Breast epithelium (tissue), 4 donors: Measurements from ENCODE around the gene LRP1. TPM values are rescaled to one million over a fixed set of nuclear protein-coding genes. Genes with fewer than 3 reads are reported as not detected.

Source experiments
- DNase-seq, 2 donors: peaks; one replicate each; pipeline ENCODE4 v3.0.0-alpha.2; 2019; ENCODE audit warnings: low spot score in 2 of 2
- H3K27ac ChIP-seq, 2 donors: fragments of 200-600 bp; sonication (generic) in 1 of 2; one replicate each; pipeline ENCODE4 v1.5.1; 2016 to 2019; ENCODE audit warnings: mild to moderate bottlenecking in 1 of 2
- H3K27me3 ChIP-seq, 2 donors: fragments of 200-600 bp; sonication (generic) in 1 of 2; one replicate each; pipeline versions ENCODE4 v1.5.1 to v1.6.0; 2017 to 2019; ENCODE audit warnings: control low read depth in 1 of 2, mild to moderate bottlenecking in 1 of 2
- H3K36me3 ChIP-seq: fragments of 200-600 bp; one replicate; pipeline ENCODE4 v1.5.1; 2019
- H3K4me1 ChIP-seq, 2 donors: fragments of 200-600 bp; sonication (generic); one replicate each; pipeline ENCODE4 v1.5.1; 2016 to 2019; ENCODE audit warnings: control low read depth in 1 of 2
- H3K4me3 ChIP-seq, 3 donors: fragments of 200-600 bp; sonication (generic); 1 replicate in 2 of 3; 2 replicates in 1 of 3; pipeline ENCODE4 v1.5.1; 2016 to 2019; ENCODE audit warnings: mild to moderate bottlenecking in 3 of 3, moderate library complexity in 2 of 3
- H3K9me3 ChIP-seq, 2 donors: fragments of 200-600 bp; sonication (generic) in 1 of 2; one replicate each; pipeline ENCODE4 v1.5.1; 2016 to 2019; ENCODE audit warnings: control low read depth in 1 of 2
- POLR2A ChIP-seq: fragments of 450-650 bp; IDR thresholded peaks from one replicate; pipeline ENCODE4 v1.6.1; 2016; ENCODE audit warnings: antibody characterized with exemption, mild to moderate bottlenecking, moderate library complexity
- POLR2AphosphoS5 ChIP-seq, 3 donors: sonication (generic); formaldehyde crosslinking; IDR thresholded peaks; one replicate each; pipeline ENCODE4 v1.6.1; 2017; ENCODE audit warnings: antibody characterized with exemption in 3 of 3
- intact Hi-C: fragments of 100-400 bp; cut with DNase I; formaldehyde crosslinking; loops from one replicate; pipeline ENCODE4 v1.15.1; 2023; ENCODE audit warnings: low total_unique reads
- total RNA-seq, 3 donors: library from RNA; depleted of rRNA; stranded (reverse); fragments of >200 nt; gene quantifications; one replicate each; pipeline ENCODE4 v1.1.0, GENCODE V29; 2016
- TF ChIP-seq, protein P1 (sequence below), 3 donors: fragments of 450-650 bp; IDR thresholded peaks; one replicate each; pipeline ENCODE4 v1.5.1; 2016 to 2017; ENCODE audit warnings: antibody characterized with exemption in 3 of 3, mild to moderate bottlenecking in 3 of 3, moderate library complexity in 3 of 3

Gene LRP1
- total RNA-seq, 3 donors from 2014 or later = 102 to 894 (median 240) TPM

GRCh38 chr12:57091638-57092528, 36.4 kb upstream of the LRP1 start:
- no peak for DNase-seq
- Histone ChIP-seq H3K36me3 (no peaks in the 10 kb centered on the region), H3K27me3 (no peaks in the 10 kb centered on the region), H3K9me3 (no peaks in the 10 kb centered on the region), H3K4me3 (peak overlapping the region in 2 of 3 donors; percentile 67 to 93), H3K27ac (peak overlapping the region; percentile 84 to 100), H3K4me1 (peaks cover 6 to 18% of the 10 kb centered on the region in 2 donors)
- intact Hi-C loops = no loop called here
- TF ChIP-seq POLR2AphosphoS5 (IDR thresholded peaks at IDR 0.05) (no peak), POLR2A (no peak)
- TF ChIP-seq, protein P1, sequence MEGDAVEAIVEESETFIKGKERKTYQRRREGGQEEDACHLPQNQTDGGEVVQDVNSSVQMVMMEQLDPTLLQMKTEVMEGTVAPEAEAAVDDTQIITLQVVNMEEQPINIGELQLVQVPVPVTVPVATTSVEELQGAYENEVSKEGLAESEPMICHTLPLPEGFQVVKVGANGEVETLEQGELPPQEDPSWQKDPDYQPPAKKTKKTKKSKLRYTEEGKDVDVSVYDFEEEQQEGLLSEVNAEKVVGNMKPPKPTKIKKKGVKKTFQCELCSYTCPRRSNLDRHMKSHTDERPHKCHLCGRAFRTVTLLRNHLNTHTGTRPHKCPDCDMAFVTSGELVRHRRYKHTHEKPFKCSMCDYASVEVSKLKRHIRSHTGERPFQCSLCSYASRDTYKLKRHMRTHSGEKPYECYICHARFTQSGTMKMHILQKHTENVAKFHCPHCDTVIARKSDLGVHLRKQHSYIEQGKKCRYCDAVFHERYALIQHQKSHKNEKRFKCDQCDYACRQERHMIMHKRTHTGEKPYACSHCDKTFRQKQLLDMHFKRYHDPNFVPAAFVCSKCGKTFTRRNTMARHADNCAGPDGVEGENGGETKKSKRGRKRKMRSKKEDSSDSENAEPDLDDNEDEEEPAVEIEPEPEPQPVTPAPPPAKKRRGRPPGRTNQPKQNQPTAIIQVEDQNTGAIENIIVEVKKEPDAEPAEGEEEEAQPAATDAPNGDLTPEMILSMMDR (IDR thresholded peaks at IDR 0.05) = no peak

- Histone ChIP-seq H3K4me3 (peak overlapping the region in 1 of 3 donors; percentile 93), H3K4me1 (peaks cover 6 to 18% of the 10 kb centered on the region in 2 donors), H3K27me3 (no peaks in the 10 kb centered on the region), H3K9me3 (no peaks in the 10 kb centered on the region), H3K27ac (peak overlapping the region; percentile 84 to 100), H3K36me3 (no peaks in the 10 kb centered on the region)
- TF ChIP-seq, protein P1 (IDR thresholded peaks at IDR 0.05) = no peak
- TF ChIP-seq POLR2A (no peak), POLR2AphosphoS5 (IDR thresholded peaks at IDR 0.05) (no peak)
- intact Hi-C loops = no loop called here
- no peak for DNase-seq
Measured at GRCh38 chr12:57092529-57092862, 35.8 kb upstream of the LRP1 start.

GRCh38 chr12:57092876-57093414, 35.3 kb upstream of the LRP1 start:
- intact Hi-C loops = no loop called here
- no peaks in the 10 kb centered on the region for H3K36me3 ChIP-seq
- peak overlapping the region in 1 of 3 donors; percentile 93 for H3K4me3 ChIP-seq
- peaks cover 6 to 18% of the 10 kb centered on the region in 2 donors for H3K4me1 ChIP-seq
- TF ChIP-seq, protein P1 (IDR thresholded peaks at IDR 0.05) = no peak
- TF ChIP-seq POLR2A (no peak), POLR2AphosphoS5 (IDR thresholded peaks at IDR 0.05) (no peak)
- no peaks in the 10 kb centered on the region for H3K27me3 ChIP-seq
- no peaks in the 10 kb centered on the region for H3K9me3 ChIP-seq
- H3K27ac ChIP-seq = peak overlapping the region; percentile 84 to 100
- DNase-seq = no peak

- Histone ChIP-seq H3K9me3 (no peaks in the 10 kb centered on the region), H3K36me3 (no peaks in the 10 kb centered on the region), H3K27me3 (no peaks in the 10 kb centered on the region), H3K4me1 (peaks cover 6 to 18% of the 10 kb centered on the region in 2 donors), H3K27ac (peak overlapping the region; percentile 84 to 100), H3K4me3 (peak overlapping the region in 2 of 3 donors; percentile 1 to 40)
- intact Hi-C loops = no loop called here
- TF ChIP-seq, protein P1 (IDR thresholded peaks at IDR 0.05) = peak in 1 of 3 donors; percentile 8
- TF ChIP-seq POLR2A (no peak), POLR2AphosphoS5 (IDR thresholded peaks at IDR 0.05) (no peak)
- peak in 1 of 2 donors; percentile 79 for DNase-seq
Measured at GRCh38 chr12:57093415-57094207, 34.7 kb upstream of the LRP1 start.
